Adrenal gland (tissue), 5 donors: ENCODE measurements around the gene PBX1.

Source experiments
- CTCF ChIP-seq, 6 experiments: fragments of 450-650 bp in 4 of 6; fragments of 200-600 bp in 2 of 6; sonication (generic) in 1 of 6; IDR thresholded peaks; 1 replicate in 5 of 6; 2 replicates in 1 of 6; pipeline versions ENCODE4 v1.5.1 to v1.8.0; 2016 to 2021; ENCODE audit warnings: antibody characterized with exemption in 6 of 6, mild to moderate bottlenecking in 2 of 6, moderate library complexity in 1 of 6
- POLR2A ChIP-seq, 2 donors: fragments of 450-650 bp; IDR thresholded peaks; one replicate each; pipeline ENCODE4 v1.6.1; 2017; ENCODE audit warnings: antibody characterized with exemption in 2 of 2, mild to moderate bottlenecking in 2 of 2, moderate library complexity in 1 of 2
- donor health status: DM: no; HTN: no; CAD: no.

GRCh38 chr1:164564378-164564777 lies 5.4 kb downstream of the PBX1 start:
- TF ChIP-seq CTCF (IDR thresholded peaks at IDR 0.05) (no peak), POLR2A (IDR thresholded peaks at IDR 0.05) (no peak)
